AG20443 (cell line): Measurements from ENCODE around the gene JMJD8.

Source experiments
- DNase-seq: peaks from one replicate; pipeline ENCODE4 v3.0.0; 2012; ENCODE audit warnings: low spot score, mixed read lengths

The JMJD8 gene

DNA sequence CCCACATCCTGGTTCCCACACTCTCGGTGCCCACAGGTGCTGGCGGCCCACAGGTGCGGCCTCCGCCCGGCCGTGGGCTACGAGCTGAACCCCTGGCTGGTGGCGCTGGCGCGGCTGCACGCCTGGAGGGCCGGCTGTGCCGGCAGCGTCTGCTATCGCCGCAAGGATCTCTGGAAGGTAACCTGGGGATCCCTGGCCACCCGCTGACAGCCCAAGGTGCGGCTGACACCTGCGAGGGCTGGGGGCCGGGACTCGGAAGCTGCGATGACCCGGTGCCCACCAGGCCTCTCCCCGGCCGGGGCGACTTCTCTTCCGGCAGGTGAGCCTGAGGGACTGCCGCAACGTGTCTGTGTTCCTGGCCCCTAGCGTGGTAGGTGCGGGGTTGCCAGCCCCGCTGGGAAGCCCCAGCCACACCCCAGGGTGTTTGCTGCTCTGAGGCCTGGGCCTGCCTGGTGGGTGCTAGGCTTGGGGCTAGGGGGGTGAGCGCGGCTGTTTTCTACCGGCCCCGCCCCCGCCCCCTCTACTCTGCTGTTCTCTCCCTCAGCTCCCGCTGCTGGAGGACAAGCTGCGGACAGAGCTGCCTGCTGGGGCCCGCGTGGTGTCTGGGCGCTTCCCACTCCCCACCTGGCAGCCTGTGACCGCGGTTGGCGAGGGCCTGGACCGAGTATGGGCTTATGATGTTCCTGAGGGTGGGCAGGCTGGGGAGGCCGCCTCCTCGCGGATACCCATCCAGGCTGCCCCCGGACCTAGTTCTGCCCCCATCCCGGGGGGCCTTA, 37.8 kb upstream of the JMJD8 start:
- no peak for DNase-seq

DNA sequence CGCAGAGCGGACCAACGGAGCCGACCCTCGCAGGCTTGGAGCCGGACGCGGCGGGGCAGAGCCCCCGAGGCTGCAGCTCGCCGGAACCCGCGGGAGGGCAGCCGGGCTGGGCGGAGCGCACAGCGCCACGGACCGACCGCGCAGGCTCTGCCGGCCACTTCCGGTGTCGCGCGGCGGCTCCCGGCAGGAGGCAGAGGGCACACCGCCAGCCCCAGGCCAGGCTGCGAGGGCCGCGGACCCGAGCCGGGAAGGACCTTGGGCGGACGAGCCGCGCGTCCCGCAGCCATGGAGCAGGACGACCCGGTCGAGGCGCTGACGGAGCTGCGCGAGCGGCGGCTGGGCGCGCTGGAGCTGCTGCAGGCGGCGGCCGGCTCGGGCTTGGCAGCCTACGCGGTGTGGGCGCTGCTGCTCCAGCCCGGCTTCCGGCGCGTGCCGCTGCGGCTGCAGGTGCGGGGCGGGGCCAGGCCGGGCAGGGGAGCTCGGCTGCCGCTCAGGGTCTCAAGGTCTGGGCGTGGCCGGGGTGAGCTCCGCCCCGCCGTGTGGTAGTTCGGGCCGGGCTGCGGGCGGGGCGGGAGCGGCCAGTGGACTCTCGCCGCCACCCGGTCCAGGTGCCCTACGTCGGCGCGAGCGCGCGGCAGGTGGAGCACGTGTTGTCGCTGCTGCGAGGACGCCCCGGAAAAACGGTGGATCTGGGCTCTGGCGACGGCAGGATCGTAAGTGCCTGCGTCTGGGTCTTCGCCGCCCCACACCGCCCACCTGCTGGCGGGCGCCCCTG, 37.0 kb upstream of the JMJD8 start, which contains the start of gene ANTKMT:
Gene ANTKMT (plus strand): TSS at position 157 of the 775 bp plus-strand sequence. CDS start 129 bp downstream, at position 286.
- peak; percentile 92 for DNase-seq

DNA sequence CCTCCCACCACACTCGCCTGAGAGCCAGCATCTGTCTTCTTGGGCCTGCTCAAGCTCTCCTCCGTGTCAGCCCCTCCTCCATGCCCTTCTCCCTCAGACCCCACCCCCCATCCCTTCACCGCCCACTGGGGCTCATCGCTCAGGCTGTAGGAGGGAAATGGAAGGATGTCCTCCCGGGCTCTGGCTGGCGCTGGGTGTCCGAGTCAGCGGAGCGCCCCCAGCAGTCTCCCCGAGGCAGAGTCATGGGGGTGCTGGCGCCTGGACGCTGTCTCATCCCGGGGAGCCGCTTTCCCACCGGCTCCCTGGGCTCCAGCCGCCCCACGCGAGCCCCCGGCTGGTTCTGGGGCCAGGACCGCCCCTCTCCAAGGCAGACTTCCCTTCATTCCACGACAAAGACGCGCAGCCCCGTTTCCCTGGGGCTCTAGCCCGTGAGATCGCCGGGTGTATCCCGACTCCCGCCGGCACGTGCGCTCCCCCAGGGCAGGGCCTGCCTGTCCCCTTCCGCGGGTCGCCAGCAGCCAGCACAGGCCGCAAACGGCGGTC, 36.4 kb upstream of the JMJD8 start:
- peak; percentile 66 for DNase-seq

DNA sequence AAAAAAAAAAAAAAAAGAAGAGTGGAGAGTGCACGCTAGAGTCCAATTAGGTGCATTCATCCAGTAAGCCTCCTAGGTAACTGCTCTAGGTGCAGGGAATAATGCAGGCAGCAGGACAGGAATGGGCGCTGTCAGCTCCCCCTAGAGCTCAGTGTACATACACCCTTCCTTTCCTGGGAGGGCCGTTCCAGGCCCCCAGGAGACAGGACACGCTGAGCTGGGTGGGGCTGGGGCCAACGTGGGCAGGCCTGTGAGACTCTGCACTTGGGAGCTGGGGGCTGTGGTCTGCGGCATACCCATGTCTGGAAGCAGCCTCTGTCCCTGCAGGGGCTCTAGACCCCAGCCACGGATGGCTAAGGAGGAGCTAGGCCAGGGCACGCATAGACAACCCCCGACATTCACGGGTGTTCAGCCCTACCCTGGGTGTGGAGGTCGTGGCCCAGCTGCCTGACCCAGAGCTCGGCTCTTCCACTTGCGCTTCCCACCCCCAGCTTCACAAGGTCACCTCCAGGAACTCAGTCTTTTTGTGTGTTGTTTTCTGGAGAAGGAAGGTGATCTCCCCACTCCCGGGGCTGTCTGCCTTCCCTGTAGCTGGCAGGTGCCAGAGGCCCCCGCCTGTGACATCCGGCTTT, 35.8 kb upstream of the JMJD8 start:
- DNase-seq = no peak

DNA sequence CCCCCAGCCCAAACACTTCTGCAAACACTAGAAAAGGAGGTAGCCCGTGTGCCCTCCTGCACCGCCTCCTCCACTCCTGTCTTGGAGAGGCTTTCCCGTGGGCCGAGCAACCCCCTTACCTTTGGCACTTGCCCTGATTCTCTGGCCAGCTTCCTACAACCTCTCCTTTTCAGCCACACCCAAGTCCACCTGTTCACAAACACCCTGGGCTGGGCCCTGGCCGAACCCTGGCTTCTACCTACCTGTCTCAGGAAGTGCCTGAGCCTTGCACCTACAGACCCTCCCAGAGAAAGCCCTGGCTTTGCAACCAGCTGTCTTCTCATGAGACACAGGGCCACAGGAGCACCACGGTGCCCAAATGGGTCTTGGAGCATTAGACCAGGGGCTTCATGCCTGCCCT, 34.8 kb upstream of the JMJD8 start:
- DNase-seq = no peak

DNA sequence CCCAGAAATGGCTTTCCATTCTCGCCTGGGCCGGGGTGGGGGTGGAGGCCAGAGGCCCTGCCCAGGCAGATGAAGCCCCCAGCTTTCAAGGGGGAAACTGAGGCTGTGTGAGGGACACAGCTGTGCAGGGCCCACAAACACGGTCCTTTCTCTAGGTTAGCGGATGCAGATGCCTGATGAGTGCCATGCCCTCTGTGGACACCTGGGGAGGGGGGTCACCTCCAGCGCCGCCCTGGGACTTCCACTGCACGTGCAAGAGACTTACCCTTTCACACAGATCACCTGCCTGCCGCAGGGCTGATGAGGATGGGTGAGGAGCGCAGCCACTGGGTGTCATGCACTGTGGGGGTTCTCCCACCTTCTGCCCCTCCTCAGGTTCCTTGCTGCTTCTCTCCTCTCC, 34.3 kb upstream of the JMJD8 start:
- DNase-seq = no peak

DNA sequence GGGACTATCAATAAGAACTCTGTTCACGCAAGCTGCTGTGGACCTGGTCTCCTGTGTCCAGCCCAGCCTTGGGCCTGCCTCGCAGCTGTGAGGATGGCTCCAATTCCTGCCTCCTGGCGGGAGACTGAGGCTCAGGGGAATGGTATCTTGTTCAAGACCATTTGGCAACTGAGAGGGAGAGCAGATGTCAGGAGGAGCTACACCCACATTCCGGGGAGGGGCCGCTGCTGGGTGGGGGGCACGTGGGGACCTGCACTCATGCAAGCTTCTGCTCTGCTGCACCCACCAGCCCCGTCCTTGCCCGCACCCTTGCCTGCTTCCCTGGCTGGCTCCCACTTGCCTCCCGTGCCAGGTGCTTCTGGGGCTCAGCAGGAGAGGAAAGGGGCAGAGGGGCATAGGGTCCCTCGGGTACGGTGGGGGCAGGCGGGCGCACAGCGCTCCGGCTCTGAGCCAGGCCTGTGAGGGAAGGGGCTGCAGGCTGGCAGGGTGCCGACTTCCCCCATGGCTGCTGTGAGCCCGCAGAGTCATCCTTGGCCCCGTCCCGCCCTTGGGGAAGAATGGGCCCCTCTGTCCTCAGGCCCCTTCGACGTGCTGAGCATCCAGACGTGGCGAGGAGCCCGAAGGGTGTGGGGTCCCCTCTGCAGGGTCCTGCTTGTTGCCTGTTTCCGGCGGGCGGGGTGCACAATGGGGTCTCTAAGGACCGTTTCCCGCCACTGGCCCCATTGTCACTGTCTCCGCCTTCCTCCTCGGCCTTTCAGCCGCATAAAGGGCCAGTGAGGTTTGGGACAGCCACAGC, 33.5 kb upstream of the JMJD8 start:
- DNase-seq = no peak

DNA sequence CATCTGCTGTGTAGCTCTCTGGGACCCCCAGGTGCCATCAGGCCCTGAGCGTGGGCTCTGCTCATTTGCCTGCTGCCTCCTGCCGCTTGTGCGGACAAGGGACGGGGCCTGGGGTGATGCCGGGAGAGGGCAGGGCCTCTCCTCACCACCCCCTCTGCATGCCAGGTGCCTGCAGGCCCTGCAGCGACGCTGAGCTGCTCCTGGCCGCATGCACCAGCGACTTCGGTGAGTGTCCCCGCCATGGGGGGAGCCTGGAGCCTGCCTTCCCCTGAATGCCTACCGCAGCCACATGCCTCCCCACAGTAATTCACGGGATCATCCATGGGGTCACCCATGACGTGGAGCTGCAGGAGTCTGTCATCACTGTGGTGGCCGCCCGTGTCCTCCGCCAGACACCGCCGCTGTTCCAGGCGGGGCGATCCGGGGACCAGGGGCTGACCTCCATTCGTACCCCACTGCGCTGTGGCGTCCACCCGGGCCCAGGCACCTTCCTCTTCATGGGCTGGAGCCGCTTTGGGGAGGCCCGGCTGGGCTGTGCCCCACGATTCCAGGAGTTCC, 32.7 kb upstream of the JMJD8 start:
- DNase-seq = no peak

DNA sequence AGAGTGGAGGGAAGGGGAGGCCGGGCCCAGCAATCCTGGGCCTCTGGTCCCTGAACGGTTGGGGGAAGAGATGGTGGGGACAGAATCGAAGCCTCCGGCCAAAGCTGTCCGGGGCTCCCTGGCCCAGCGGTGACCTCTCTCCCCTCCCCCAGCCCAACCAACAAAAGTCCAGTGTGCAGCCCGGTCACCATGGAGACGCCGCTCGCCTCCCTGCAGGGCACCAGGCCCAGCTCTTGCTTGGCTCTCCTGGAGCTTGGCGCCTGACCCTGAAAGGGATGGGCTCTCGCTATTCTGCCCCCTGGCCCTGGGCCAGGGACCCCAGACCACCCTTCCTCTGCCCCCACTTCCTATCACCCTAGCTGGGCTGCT, 32.0 kb upstream of the JMJD8 start:
- peak; percentile 57 for DNase-seq

DNA sequence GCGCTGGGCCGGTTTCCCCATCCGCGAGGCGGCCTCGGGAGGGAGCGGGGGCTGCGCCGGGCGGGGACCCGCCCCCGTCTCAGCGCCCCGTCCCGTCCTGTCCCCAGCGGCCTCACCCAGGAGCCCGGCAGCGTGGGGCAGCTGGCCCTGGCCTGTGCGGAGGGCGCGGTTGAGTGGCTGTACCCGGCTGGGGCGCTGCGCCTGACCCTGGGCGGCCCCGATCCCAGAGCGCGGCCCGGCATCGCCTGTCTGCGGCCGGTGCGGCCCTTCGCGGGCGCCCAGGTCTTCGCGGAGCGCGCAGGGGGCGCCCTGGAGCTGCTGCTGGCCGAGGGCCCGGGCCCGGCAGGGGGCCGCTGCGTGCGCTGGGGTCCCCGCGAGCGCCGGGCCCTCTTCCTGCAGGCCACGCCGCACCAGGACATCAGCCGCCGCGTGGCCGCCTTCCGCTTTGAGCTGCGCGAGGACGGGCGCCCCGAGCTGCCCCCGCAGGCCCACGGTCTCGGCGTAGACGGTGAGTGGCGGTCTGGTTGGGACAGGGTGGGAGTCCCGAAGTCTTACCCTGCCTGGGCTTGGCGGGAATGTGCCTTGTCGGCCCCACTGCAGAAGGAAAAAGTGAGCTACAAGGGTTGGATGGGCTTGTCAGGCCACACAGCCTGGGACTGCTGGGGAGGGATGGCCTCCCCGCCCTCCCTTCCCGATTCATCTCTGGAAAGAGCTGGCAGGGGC, 31.5 kb upstream of the JMJD8 start:
- DNase-seq = peak; percentile 46

DNA sequence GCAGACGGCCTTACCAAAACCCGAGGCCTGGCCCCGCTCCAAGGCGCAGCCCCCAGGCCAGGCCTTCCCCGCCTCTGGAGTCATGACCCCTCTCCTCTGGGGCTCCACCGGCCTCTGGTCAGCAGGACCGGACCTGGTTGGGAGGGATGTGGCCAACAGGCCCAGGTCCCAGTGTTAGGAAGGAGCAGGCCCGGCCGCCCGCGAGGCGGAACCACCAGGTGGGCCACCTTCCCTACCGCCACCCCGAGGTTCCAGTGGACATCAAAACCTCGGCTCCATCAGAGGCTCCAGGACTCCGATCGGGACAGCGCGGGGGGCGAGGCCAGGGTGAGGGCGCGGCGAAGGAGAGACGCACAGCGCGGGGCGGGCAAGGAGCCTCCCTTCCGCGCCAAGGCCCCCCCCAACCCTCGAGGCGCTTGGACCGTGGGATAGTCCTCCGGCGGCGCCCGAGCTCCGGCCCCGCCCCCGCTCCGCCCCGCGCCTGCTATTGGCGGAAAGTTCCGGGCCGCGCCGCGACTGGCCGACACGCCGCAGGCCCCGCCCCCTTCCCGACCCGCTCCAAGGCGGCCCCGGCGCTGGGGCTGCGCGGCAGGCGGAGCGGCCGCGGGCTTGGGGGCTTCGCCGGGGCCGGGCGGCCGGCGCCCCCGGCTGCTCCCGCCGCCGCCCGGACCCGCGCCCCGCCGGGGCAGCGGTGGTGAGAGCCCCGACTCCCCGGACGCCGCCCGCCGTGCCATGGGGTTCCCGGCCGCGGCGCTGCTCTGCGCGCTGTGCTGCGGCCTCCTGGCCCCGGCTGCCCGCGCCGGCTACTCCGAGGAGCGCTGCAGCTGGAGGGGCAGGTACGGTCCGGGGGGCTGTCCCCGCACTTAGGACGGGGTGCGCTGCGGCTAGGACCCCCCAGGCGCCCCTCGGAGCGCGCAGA, 30.7 kb upstream of the JMJD8 start, which contains the start of gene METRN:
Gene METRN (plus strand): TSS at position 561 of the 919 bp plus-strand sequence. CDS start 172 bp downstream, at position 733.
- peak; percentile 97 for DNase-seq

DNA sequence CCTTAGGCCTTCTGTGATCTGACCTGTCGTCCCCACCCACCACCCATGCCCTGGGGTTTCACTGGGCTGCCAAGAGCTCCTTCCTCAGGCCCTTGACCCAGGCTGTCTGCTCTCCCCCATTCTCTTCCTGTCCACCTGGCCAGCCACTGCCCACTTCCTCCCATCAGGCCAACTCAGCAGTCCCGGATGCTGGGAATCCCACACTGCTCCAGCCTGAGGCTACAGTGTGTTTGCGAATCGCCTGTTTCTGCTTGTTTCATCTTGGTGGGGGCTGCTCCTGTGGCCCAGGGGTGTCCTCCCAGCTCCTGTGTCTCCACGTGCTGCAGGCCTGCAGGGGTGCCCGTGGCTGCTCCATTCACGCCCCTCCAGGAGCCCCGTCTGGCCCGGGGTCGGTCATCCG, 29.9 kb upstream of the JMJD8 start:
- DNase-seq = no peak

DNA sequence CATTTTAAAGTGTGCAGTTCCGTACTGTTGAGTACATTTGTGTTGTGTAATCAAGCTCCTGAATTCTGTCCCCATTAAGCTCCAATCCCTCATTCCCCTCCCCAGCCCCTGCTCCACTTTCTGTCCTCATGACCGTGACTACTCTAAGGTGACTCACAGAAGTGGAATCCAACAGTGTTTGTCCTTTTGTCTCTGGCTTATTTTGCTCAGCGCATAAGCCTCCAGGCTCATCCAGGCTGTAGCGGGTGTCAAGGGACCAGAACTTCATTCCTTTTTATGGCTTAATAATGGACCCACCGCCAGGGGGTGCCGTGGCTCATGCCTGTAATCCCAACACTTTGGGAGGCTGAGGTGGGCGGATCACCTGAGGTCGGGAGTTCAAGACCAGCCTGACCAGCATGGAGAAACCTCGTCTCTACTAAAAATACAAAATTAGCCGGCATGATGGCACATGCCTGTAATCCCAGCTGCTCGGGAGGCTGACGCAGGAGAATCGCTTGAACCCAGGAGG, 28.7 kb upstream of the JMJD8 start:
- peak; percentile 84 for DNase-seq

DNA sequence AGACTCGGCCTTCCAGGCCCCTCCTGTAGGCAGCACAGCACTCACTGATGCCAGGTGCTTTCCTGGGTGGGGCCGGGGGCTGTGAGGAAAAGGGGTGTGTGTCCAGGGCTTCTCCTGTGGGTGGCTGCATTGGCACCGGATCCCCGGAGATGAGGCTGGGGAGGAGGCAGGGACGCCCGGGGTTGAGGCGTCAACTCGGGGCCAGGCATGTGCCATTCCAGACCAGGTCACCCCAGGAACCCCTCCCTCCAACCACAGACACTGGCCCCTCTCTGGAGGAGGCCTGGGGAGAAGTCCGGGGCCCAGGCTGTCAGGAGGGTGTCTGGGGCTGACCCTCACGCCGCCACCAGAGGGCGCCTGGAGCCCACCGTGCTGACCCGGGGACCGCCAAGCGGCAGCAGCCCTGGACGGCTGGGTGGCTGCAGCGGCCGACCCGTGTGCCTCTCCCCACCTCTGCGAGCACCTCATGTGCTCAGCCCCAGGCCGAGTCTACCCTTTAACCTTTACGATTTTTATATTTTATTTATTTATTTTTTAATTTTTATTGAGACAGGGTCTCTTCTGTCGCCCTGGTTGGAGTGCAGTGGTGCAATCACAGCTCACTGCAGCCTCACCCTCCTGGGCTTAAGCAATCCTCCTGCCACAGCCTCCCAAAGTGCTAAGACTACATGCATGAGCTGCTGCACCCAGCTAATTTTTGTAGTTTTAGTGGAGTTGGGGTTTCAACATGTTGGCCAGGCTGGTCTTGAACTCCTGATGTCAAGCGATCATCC, 27.6 kb upstream of the JMJD8 start:
- DNase-seq = peak; percentile 90

DNA sequence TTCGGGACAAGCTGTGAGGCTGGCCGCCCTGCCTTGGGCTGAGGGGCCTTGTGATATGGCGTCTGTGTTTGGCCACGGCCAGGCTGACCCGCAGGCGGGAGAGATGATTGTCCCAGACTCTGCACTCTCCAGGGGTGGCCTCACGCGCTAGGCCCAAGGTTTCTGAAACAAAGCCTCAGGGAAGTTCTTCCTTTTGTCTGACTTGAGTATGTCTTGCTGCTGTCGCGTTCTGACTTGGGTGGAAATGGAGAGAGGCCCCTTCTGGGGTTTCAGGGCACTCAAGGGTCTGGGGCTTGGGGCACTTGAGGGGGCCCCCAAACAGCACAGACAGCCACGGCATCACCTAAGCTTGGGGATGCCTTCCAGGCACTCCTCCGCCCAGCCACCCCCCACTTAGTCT, 26.9 kb upstream of the JMJD8 start:
- no peak for DNase-seq

DNA sequence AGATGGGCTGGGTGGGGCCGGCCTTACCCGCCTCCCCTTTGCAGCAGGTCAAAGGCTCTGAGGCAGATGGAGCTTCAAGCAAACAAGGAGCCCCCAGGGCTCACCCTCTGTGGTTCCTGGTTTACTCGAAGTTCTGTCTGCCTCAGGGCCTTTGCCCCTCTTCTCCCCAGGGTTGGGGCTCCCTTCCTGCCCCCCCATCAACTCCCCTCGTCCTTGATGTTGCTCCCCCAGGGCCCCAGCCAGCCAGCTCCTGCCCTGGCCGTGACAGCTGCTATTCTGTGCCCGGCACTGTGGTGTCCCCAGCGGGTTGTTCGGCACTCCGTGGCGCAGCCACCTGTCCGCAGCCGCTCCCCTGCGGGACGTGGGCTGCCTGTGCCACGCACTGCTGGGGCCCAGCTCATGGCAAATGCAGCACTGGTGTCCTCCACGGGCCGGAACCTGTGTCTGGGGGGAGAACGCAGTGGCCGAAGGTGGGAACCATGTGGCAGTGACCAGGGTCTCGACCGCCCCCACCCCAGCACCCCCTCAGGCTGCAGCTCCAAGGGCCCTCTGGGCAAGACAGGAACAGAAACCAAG, 26.5 kb upstream of the JMJD8 start:
- no peak for DNase-seq

DNA sequence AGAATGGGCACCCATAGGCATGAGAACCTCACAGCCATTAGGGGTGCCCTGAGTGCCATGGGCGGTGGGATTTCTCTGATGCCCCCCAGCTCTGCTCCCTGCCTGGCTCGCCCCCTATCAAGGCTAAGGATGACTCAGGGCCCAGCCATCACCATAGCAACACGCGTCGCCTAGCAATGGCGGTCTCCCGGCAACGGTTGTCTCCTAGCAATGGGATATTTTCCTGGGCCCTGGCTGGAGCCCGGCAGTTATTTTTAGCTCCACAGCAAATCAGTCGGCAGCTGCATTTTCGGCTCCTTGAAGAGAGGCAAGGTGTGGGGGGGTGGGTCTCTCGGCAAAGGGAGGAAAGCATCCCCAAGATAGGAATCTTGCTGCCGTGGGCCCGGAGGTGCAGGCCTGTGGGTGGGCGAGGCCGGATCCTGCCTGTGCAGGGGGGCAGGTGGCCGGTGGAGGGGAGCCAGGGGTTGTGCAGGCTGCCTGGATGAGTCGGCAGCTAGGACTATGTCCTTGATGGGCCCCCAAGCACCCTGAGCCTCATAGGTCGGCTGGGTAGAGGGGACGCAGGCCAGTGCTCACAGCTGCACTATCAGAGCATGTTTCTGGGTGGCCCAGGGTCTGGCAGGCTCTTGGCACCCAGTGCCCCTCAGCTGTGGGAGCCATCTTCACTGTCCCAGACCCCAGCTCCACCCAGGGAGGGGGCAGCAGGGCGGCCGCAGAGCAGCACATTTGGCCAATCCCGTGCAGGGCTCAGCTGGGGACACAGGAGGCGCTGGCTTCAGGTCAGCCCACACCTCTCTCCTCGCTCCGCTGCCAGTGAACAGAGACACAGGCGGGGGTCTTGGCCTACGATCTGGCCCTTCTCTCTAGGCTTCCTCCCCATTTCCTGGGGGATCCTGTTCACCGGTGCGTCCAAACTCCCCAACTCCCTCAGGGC, 25.7 kb upstream of the JMJD8 start:
- DNase-seq = peak; percentile 85
